Glutamatergic neuron (in vitro differentiated cells): ENCODE measurements around the gene ADARB2. TPM values are rescaled to one million over a fixed set of nuclear protein-coding genes. Genes with fewer than 3 reads are reported as not detected.

ENCODE experiments used
- DNase-seq: peaks from one replicate; pipeline ENCODE4 v3.0.0; 2022
- H3K27ac Mint-ChIP-seq: one replicate; pipeline ENCODE4 v1.8.0; 2020; ENCODE audit warnings: mild to moderate bottlenecking, mixed read lengths, inconsistent platforms; ENCODE audit not compliant: unreplicated experiment
- H3K27me3 Mint-ChIP-seq: one replicate; pipeline ENCODE4 v1.8.0; 2020; ENCODE audit warnings: mild to moderate bottlenecking, moderate library complexity, mixed read lengths, inconsistent platforms; ENCODE audit not compliant: unreplicated experiment
- H3K36me3 Mint-ChIP-seq: one replicate; pipeline ENCODE4 v1.8.0; 2020; ENCODE audit warnings: mild to moderate bottlenecking, mixed read lengths, inconsistent platforms; ENCODE audit not compliant: unreplicated experiment
- H3K4me1 Mint-ChIP-seq: one replicate; pipeline ENCODE4 v1.8.0; 2020; ENCODE audit warnings: mild to moderate bottlenecking, low read depth, mixed read lengths, inconsistent platforms; ENCODE audit not compliant: unreplicated experiment
- H3K4me3 Mint-ChIP-seq: one replicate; pipeline ENCODE4 v1.8.0; 2020; ENCODE audit warnings: mild to moderate bottlenecking, mixed read lengths, inconsistent platforms; ENCODE audit not compliant: unreplicated experiment
- H3K9me3 Mint-ChIP-seq: one replicate; pipeline ENCODE4 v1.8.0; 2020; ENCODE audit warnings: mild to moderate bottlenecking, moderate library complexity, mixed read lengths, inconsistent platforms; ENCODE audit not compliant: unreplicated experiment
- CTCF ChIP-seq: fragments of 200-600 bp; sonication (generic); IDR thresholded peaks from one replicate; pipeline ENCODE4 v1.5.0; 2021; ENCODE audit not compliant: partially characterized antibody, unreplicated experiment
- total RNA-seq: library from RNA; stranded (reverse); fragmentation: NEBNext Ultra II Directional; extraction: Animal tissue kit (Norgen Biotek cat#: 25700); gene quantifications from one replicate; pipeline ENCODE4 v1.2.1, GENCODE V29; 2021; ENCODE audit not compliant: unreplicated experiment

Gene ADARB2
- total RNA-seq, 1 donor from 2014 or later: 20.6 TPM

- DNase-seq: no peak
- no peak for TF ChIP-seq CTCF
- Mint-ChIP-seq H3K9me3 (peaks cover 20% of the 10 kb centered on the region), H3K27me3 (peaks cover 10% of the 10 kb centered on the region), H3K27ac (peak overlapping the region; percentile 28), H3K4me3 (no peak overlapping the region), H3K36me3 (peaks cover 8% of the 10 kb centered on the region), H3K4me1 (peaks cover 48% of the 10 kb centered on the region)
These were observed 107.0 kb downstream of the ADARB2 start for GRCh38 chr10:1630304-1630703.

GRCh38 chr10:1629326-1630198, 107.8 kb downstream of the ADARB2 start:
- Mint-ChIP-seq H3K4me1 (peaks cover 46% of the 10 kb centered on the region), H3K36me3 (peaks cover 8% of the 10 kb centered on the region), H3K27ac (peak overlapping the region; percentile 70), H3K27me3 (peaks cover 10% of the 10 kb centered on the region), H3K4me3 (peak overlapping the region; percentile 58), H3K9me3 (peaks cover 18% of the 10 kb centered on the region)
- TF ChIP-seq CTCF: no peak
- no peak for DNase-seq

GRCh38 chr10:1628757-1629156, 108.6 kb downstream of the ADARB2 start:
- Mint-ChIP-seq H3K36me3 (peaks cover 8% of the 10 kb centered on the region), H3K4me1 (peaks cover 51% of the 10 kb centered on the region), H3K9me3 (peaks cover 18% of the 10 kb centered on the region), H3K27ac (peak overlapping the region; percentile 48), H3K27me3 (peaks cover 12% of the 10 kb centered on the region), H3K4me3 (peak overlapping the region; percentile 49)
- no peak for DNase-seq
- no peak for TF ChIP-seq CTCF

- H3K27ac Mint-ChIP-seq: peak overlapping the region; percentile 38
- H3K4me3 Mint-ChIP-seq: peak overlapping the region; percentile 46
- peaks cover 18% of the 10 kb centered on the region for H3K9me3 Mint-ChIP-seq
- peaks cover 10% of the 10 kb centered on the region for H3K36me3 Mint-ChIP-seq
- TF ChIP-seq CTCF: no peak
- H3K4me1 Mint-ChIP-seq: peaks cover 54% of the 10 kb centered on the region
- DNase-seq: no peak
- peaks cover 12% of the 10 kb centered on the region for H3K27me3 Mint-ChIP-seq
These were observed 109.4 kb downstream of the ADARB2 start for GRCh38 chr10:1627945-1628344.

GRCh38 chr10:1626835-1627234, 110.5 kb downstream of the ADARB2 start:
- H3K27ac Mint-ChIP-seq: peak overlapping the region; percentile 62

More at GRCh38 chr10:1626835-1627234, 110.5 kb downstream of the ADARB2 start:
- no peak for DNase-seq
- peaks cover 55% of the 10 kb centered on the region for H3K4me1 Mint-ChIP-seq
- peaks cover 10% of the 10 kb centered on the region for H3K27me3 Mint-ChIP-seq
- H3K36me3 Mint-ChIP-seq: peaks cover 10% of the 10 kb centered on the region
- no peak for TF ChIP-seq CTCF
- H3K4me3 Mint-ChIP-seq: no peak overlapping the region
- H3K9me3 Mint-ChIP-seq: peaks cover 18% of the 10 kb centered on the region
